HepG2 (cell line): ENCODE data around the gene FAM229A. TPM values are rescaled to one million over a fixed set of nuclear protein-coding genes. Genes with fewer than 3 reads are reported as not detected.

Experiments
- AHR ChIP-seq: IDR thresholded peaks from 2 replicates; pipeline ENCODE4 v1.6.1; 2018; ENCODE audit warnings: missing genetic modification reagents, missing compliant biosample characterization
- ATF4 ChIP-seq, 2 experiments: fragments of 450-650 bp in 1 of 2; sonication (generic) in 1 of 2; formaldehyde crosslinking; IDR thresholded peaks; 2 replicates each; pipeline versions ENCODE4 v1.5.0 to v1.8.0; 2020 to 2022; ENCODE audit warnings: mild to moderate bottlenecking in 1 of 2, missing genetic modification reagents in 1 of 2
- ATF6 ChIP-seq: sonication (generic); formaldehyde crosslinking; conservative IDR thresholded peaks from 2 replicates; pipeline ENCODE4 v1.4.0; 2020; ENCODE audit warnings: missing genetic modification reagents
- DMAP1 ChIP-seq: IDR thresholded peaks from 2 replicates; pipeline ENCODE4 v1.6.1; 2016
- E2F1 ChIP-seq: sonication (generic); formaldehyde crosslinking; IDR thresholded peaks from 2 replicates; pipeline ENCODE4 v1.5.0; 2020; ENCODE audit warnings: missing genetic modification reagents
- ETV5 ChIP-seq: IDR thresholded peaks from 2 replicates; pipeline ENCODE4 v1.6.1; 2018; ENCODE audit warnings: missing biosample characterization, missing genetic modification reagents, inconsistent platforms, borderline replicate concordance
- GPBP1L1 ChIP-seq: sonication (generic); formaldehyde crosslinking; IDR thresholded peaks from 2 replicates; pipeline ENCODE4 v1.5.0; 2020; ENCODE audit warnings: mild to moderate bottlenecking, missing genetic modification reagents
- MAX ChIP-seq: IDR thresholded peaks from 2 replicates; pipeline ENCODE4 v1.6.1; 2012; ENCODE audit warnings: inconsistent platforms
- PLRG1 ChIP-seq: fragments of 450-650 bp; conservative IDR thresholded peaks from 2 replicates; pipeline ENCODE4 v1.6.1; 2016
- PRPF4 ChIP-seq: fragments of 200-400 bp; formaldehyde crosslinking; IDR thresholded peaks from 2 replicates; pipeline ENCODE4 v1.6.1; 2016; ENCODE audit warnings: low read length, low read depth; ENCODE audit not compliant: poor library complexity, severe bottlenecking
- RBM22 ChIP-seq: fragments of 200-400 bp; formaldehyde crosslinking; optimal IDR thresholded peaks from 2 replicates; pipeline ENCODE3; 2017; ENCODE audit warnings: mild to moderate bottlenecking, low read length, moderate library complexity
- RFXANK ChIP-seq: IDR thresholded peaks from 2 replicates; pipeline ENCODE4 v1.6.1; 2016
- TBX3 ChIP-seq: fragments of 450-650 bp; IDR thresholded peaks from 2 replicates; pipeline ENCODE4 v1.6.1; 2017; ENCODE audit warnings: antibody characterized with exemption, mild to moderate bottlenecking, inconsistent platforms, borderline replicate concordance
- ZBTB46 ChIP-seq: sonication (generic); formaldehyde crosslinking; IDR thresholded peaks from 2 replicates; pipeline ENCODE4 v1.4.0; 2020; ENCODE audit warnings: mild to moderate bottlenecking, missing genetic modification reagents, borderline replicate concordance
- ZNF232 ChIP-seq: sonication (generic); formaldehyde crosslinking; IDR thresholded peaks from 2 replicates; pipeline ENCODE4 v1.4.0; 2020; ENCODE audit warnings: missing genetic modification reagents, borderline replicate concordance
- ZNF274 ChIP-seq: sonication (generic); formaldehyde crosslinking; IDR thresholded peaks from 2 replicates; pipeline ENCODE4 v1.5.1; 2020; ENCODE audit warnings: mild to moderate bottlenecking, missing genetic modification reagents
- ZNF619 ChIP-seq: sonication (generic); formaldehyde crosslinking; IDR thresholded peaks from 2 replicates; pipeline ENCODE4 v1.4.0; 2020; ENCODE audit warnings: mild to moderate bottlenecking, missing genetic modification reagents
- polyA plus RNA-seq, 8 experiments: library from polyadenylated mRNA; depleted of rRNA in 3 of 8; stranded (reverse) in 7 of 8; unstranded in 1 of 8; fragments of >200 nt; fragmentation: Illumina TruSeq in 4 of 8; extraction: Trizol in 4 of 8; gene quantifications; 2 replicates each; pipeline versions ENCODE4 v1.2.1 to v1.2.3, GENCODE V29; 2011 to 2016; ENCODE audit warnings: low read depth in 4 of 8, missing spikeins in 1 of 8, mixed read lengths in 1 of 8; ENCODE audit not compliant: insufficient read depth in 1 of 8
- total RNA-seq, 5 experiments: library from RNA; depleted of rRNA; stranded (reverse); fragments of >200 nt; fragmentation: Illumina TruSeq; extraction: Trizol; gene quantifications; 2 replicates each; pipeline ENCODE4 v1.2.3, GENCODE V29; 2016; ENCODE audit warnings: low read depth in 1 of 5

FAM229A gene
- total and polyA plus RNA-seq, 2 of the 13 experiments (the other 11 are each of a cell fraction or from before 2014, with no cell fraction given) = 3.2 to 17.6 TPM

GRCh38 chr1:32321712-32322291 is 40.5 kb downstream of the FAM229A start (continued):
- no peak for TF ChIP-seq ZNF274 (CRISPR knock-in tag)
- 0 out of 4 replicates have a peak, but pooled peaks of 1 of the 2 experiments have one; percentile 35 for TF ChIP-seq ATF4 (CRISPR knock-in tag; IDR thresholded peaks at IDR 0.05)
- TF ChIP-seq E2F1 (CRISPR knock-in tag) = no peak
- no peak for TF ChIP-seq ATF6
- TF ChIP-seq TBX3 = no peak
- no peak for TF ChIP-seq GPBP1L1
- peak; percentile 99 for TF ChIP-seq ETV5 (CRISPR knock-in tag)
- TF ChIP-seq AHR (CRISPR knock-in tag) = no peak
- no peak for TF ChIP-seq ZBTB46
- TF ChIP-seq PRPF4 = no peak
- peak; percentile 66; the same call in 1 of the 2 replicates for TF ChIP-seq DMAP1 (CRISPR knock-in tag)
- 0 out of 2 replicates have a peak, but pooled peaks have one; percentile 67 for TF ChIP-seq RFXANK (CRISPR knock-in tag)
- peak; percentile 86 for TF ChIP-seq MAX
- peak; percentile 37 for TF ChIP-seq RBM22
- peak; percentile 62; the same call in 1 of the 2 replicates for TF ChIP-seq ZNF232 (CRISPR knock-in tag)
- no peak for TF ChIP-seq PLRG1
- TF ChIP-seq ZNF619 (CRISPR knock-in tag) = no peak
